SH-SY5Y (cell line): Measurements from ENCODE around the gene SLC9A7.

ENCODE experiments used
- GATA2 ChIP-seq: IDR thresholded peaks from 2 replicates; pipeline ENCODE4 v1.6.1; 2011; ENCODE audit warnings: mild to moderate bottlenecking, low read depth, low read length
- GATA3 ChIP-seq: IDR thresholded peaks from 2 replicates; pipeline ENCODE4 v1.6.1; 2011; ENCODE audit warnings: low read depth, mild to moderate bottlenecking, low read length, moderate library complexity

DNA sequence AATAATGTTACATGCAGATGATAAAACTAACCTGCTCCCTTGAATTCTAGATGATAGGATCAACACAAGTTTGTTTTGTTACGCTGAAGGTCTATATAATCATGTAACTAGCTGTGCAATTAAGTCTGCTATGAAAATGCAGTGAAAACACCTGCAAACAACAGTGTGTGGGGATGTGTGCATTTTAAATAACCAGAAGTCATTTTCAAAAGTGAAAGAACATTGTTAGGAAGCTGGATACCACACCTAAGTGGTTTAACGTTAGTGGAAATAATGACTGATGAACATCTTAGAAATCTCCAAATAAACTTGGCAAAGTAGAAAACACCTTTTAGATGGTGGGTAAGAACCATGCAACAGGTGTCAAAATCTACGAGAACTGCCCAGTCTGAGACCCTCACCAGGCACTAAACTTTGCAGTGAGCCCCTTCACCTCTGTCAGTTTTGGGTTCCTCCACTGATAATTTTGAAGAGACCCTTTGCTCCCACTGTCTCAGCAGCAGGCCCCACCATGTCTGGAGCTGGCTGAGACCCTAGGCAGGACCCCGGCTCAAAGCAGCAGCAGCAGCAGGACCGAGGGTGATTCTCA lies 148.8 kb downstream of the SLC9A7 start:
- TF ChIP-seq GATA3 (no peak), GATA2 (no peak)
